Cardiac fibroblast (primary cell): ENCODE data around the gene FMN1.
A peak's percentile ranks its signal among the peaks of the same experiment; 100 is the strongest.

Experiments
- DNase-seq, 2 donors: peaks; one replicate each; pipeline versions ENCODE4 v3.0.0 to v3.0.0-alpha.2; 2010; ENCODE audit warnings: low read depth in 2 of 2
- H3K4me3 ChIP-seq, 2 donors: replicated peaks in 1 of 2; 1 replicate in 1 of 2; 2 replicates in 1 of 2; pipeline ENCODE4 v1.5.1; 2011; ENCODE audit warnings: low read depth in 2 of 2, low read length in 2 of 2, mild to moderate bottlenecking in 2 of 2, moderate library complexity in 1 of 2
- CTCF ChIP-seq: IDR thresholded peaks from one replicate; pipeline ENCODE4 v1.5.1; 2011; ENCODE audit warnings: low read depth, mild to moderate bottlenecking, low read length, inconsistent platforms

Gene FMN1

GRCh38 chr15:33022629-33023028 is 171.9 kb downstream of the FMN1 start:
- TF ChIP-seq CTCF = no peak
- peak; percentile 46 to 54 for DNase-seq
- no peak overlapping the region for H3K4me3 ChIP-seq

- peak; percentile 65 to 74 for DNase-seq
- H3K4me3 ChIP-seq = no peak overlapping the region
- TF ChIP-seq CTCF = peak; percentile 63
These were observed 172.6 kb downstream of the FMN1 start for GRCh38 chr15:33021806-33022389.

GRCh38 chr15:33019354-33019981 is 175.0 kb downstream of the FMN1 start:
- DNase-seq = no peak
- no peak overlapping the region for H3K4me3 ChIP-seq
- TF ChIP-seq CTCF = no peak

- no peak for TF ChIP-seq CTCF
- no peak overlapping the region for H3K4me3 ChIP-seq
- DNase-seq = no peak
These were observed 178.0 kb downstream of the FMN1 start for GRCh38 chr15:33016405-33017024.

- no peak for TF ChIP-seq CTCF
- DNase-seq = no peak
- H3K4me3 ChIP-seq = no peak overlapping the region
These were observed 179.9 kb downstream of the FMN1 start for GRCh38 chr15:33014586-33014985.

- H3K4me3 ChIP-seq = no peak overlapping the region
- TF ChIP-seq CTCF = no peak
- DNase-seq = peak; percentile 27 to 76
These were observed 180.6 kb downstream of the FMN1 start for GRCh38 chr15:33013827-33014445.
